Stimulated activated CD4-positive, alpha-beta T cell treated with anti-CD3 and anti-CD28 coated beads, TNF-alpha, amount 100 ng/mL, for 24 hours (primary cell): Measurements from ENCODE around the gene ZNF554.

Experiments
- DNase-seq, 3 experiments: peaks; one replicate each; pipeline ENCODE4 v3.0.0-alpha.2; 2020; ENCODE audit warnings: low read depth in 3 of 3

Gene ZNF554

DNA sequence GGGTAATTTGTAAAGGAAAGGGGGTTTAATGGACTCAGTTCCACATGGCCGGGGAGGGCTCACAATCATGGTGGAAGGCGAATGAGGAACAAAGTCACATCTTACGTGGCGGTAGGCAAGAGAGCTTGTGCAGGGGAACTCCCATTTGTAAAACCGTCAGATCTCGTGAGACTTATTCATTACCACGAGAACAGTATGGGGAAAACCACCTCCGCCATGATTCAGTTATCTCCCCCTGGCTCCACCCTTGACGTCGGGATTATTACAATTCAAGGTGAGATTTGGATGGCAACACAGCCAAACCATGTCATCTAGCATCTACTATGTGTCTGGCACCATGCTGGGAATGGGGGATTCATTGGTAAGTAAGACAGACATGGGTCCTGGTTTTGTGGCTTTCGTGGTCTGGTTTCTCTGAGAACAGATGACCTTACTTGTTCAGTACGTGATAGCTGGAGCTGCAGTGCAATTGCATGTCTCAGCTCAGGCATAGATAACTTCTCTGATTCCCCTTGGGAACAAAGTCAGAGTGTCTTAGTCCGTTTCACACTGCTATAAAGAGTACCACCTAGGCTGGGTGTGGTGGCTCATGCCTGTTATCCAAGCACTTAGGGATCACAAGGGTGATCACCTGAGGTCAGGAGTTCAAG, 8.3 kb downstream of the ZNF554 start:
- DNase-seq: no peak

DNA sequence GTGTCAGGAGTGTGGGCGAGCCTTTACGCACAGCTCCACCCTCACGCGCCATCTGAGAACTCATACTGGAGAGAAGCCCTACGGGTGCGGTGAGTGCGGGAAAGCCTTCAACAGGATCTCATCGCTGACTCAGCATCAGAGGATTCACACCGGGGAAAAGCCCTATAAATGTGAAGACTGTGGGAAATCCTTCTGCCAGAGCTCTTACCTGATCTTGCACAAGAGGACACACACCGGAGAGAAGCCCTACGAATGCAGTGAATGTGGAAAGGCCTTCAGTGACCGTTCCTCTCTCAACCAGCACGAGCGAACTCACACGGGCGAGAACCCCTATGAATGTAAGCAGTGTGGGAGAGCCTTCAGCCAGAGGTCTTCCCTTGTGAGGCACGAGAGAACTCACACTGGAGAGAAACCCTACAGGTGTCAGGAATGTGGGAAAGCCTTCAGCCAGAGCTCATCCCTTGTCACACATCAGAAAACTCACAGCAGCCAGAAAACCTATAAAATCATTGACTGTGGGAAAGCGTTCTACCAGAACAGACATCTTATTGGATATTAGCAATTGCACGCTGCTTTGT, 14.7 kb downstream of the ZNF554 start:
- DNase-seq: no peak

DNA sequence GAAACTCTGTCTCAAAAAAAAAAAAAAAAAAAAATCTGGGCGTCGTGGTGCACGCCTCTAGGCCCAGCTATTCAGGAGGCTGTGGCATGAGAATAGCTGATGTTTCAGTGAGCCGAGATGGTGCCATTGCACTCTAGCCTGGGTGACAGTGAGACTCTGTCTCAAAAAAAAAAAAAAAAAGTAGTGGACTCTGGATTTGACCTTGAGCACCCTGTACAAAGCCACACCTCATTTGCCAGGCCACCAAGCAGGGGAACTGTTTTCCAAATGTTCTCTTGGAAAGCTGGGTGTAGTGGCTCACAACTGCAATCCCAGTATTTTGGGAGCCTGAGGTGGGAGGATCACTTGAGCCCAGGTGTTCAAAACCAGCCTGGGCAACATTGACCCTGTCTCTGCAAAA, 17.8 kb downstream of the ZNF554 start:
- no peak for DNase-seq

DNA sequence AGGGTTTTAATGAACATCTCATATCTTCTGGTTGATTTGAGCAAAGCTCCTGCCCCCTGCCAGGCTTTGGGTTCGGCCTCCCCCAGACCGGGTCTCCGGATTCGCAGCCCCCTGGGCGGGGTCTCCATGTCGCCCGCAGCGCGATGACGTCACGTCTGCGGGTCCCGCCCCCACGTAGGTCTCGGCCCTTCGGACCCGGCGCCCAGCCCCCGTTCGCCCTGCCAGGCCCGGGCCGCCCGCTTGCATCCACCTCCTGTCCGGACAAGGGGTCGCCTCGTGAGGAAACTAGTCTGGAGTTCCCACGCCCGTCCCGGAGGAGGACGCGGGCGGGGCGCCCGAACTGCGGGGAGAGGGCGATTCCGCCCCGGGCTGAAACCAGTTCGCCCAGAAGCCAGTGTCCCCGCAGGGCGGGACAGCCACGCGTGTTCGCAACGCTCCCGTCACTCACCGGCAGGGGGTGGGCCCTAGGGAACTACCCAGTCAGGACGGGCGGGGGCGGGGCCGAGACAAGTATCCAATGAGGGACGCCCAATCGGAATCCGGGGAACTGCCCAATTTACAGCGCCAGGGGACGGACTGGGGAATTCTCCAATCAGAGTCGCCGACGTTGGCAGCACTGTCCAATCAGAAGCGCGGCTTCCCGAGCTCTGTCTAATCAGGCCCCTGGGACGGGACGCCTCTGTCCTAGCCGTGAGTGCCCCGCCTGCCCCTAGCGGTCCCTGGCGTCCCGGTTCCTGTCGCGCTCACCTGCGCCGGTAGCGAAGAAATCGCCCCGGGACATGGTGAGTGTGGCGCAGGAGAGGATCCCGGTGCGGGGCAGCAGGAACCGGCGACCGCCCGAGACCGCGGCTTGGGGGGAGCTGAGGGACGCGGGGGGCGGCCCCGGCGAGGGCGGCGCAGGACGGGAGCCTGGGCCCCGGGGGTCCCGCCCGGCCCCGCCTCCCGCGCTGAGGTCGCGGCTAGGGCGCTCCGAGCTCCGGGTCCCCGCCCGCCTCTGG, 21.4 kb downstream of the ZNF554 start, which contains the start of gene ZNF555:
Gene ZNF555 (plus strand): TSS at position 682 of the 998 bp plus-strand sequence. CDS start 98 bp downstream, at position 780.
- peak; percentile 95 to 98 (median 97) for DNase-seq

- DNase-seq: no peak
Measured at GRCh38 chr19:2841855-2842574, 22.3 kb downstream of the ZNF554 start.

DNA sequence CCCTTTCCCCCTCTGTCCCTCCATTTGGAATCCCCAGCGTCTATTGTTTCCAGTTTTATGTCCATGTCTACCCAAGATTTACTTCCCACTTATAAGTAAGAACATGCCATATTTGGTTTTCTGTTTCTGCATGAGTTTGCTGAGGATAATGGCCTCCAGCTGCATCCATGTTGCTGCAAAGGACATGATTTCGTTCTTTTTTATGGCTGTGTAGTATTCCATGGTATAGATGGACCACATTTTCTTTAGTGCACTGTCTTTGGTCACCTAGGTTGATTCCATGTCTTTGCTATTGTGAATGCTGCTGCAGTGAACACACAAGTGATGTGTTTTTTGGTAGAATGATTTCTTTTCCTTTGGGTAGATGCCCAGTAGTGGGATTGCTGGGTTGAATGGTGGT, 25.4 kb downstream of the ZNF554 start:
- no peak for DNase-seq

DNA sequence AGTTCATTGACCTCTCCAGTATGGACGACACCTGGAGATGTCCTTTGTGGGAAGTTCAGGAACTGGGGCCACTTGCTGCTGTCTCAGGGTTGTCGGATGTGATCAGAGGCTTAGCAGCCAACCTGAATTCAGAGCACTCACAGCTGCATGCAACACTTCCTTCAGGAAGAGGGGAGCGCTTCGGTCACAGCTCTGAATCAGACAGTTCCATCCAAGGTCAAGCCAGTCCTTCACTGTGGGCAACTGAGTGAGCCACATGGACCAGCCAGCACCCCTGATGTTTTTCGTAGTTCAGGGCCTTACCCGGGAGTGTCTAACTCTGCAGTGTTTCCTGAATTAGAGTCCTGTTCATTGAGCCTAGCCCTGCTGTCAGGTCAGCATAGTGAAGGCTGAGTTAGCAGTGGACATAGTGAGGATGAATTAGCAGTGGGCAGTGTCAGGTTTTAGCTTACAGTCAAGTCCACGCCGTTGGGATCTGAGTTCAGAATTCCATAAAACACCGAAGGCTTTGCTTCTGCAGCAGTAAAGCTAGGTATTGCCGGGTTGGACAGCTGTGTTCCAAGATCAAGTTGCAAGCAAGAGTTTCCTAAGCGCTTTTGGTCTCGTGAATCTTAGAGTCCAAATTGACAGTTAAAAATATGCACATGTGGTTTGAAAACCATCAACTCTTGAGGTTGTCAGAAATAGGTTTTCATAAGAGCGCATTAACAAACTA, 26.7 kb downstream of the ZNF554 start:
- DNase-seq: no peak

GRCh38 chr19:2847507-2847906, 27.8 kb downstream of the ZNF554 start:
- DNase-seq: no peak

- DNase-seq: no peak
Measured at GRCh38 chr19:2848616-2849015, 28.9 kb downstream of the ZNF554 start.

DNA sequence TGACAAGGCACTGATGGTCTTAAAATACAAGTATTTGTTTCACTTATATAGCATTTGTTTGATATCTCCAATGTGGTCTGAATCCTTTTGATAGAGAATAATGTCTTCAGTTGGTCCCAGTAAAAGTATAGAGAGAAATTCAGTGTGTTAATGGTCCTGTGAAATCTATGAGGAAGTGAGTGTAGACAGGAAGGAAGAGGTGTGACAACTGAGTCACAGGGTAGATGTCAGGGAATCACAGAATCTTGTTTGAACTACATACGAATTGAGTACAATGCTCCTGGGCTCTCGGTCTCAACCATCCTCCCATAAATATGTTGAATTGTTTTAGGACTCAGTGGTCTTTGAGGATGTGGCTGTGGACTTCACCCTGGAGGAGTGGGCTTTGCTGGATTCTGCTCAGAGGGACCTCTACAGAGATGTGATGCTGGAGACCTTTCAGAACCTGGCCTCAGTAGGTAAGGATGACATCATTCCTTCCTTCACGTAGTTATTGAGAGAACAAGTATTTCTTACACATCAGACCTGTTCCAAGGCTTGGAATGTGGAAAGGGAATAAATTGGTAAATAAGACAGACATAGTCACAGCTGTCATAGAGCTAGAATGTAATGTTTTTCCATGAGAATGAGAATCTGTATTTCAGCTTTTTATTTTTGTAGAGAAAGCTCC, 30.7 kb downstream of the ZNF554 start:
- no peak for DNase-seq

DNA sequence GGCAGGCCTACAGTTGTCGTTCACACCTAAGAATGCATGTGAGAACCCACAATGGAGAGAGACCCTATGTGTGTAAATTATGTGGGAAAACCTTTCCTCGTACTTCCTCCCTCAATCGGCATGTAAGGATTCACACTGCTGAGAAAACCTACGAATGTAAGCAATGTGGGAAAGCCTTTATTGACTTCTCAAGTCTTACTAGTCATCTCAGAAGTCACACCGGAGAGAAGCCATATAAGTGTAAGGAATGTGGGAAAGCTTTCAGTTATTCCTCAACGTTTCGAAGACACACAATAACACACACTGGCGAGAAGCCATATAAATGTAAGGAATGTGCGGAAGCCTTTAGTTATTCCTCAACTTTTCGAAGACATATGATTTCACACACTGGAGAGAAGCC, 32.9 kb downstream of the ZNF554 start:
- no peak for DNase-seq

DNA sequence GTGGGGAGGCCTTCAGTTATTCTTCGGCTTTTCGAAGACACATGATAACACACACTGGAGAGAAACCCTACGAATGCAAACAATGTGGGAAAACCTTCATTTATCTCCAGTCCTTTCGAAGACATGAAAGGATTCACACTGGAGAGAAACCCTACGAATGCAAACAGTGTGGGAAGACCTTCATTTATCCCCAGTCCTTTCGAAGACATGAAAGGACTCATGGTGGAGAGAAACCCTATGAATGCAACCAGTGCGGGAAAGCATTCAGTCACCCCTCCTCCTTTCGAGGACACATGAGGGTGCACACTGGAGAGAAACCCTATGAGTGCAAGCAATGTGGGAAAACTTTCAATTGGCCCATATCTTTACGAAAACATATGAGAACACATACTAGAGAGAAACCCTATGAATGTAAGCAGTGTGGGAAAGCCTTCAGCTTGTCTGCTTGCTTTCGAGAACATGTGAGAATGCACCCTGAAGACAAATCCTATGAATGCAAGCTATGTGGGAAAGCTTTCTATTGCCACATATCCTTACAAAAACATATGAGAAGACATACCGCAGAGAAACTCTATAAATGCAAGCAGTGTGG, 33.4 kb downstream of the ZNF554 start:
- DNase-seq: no peak

GRCh38 chr19:2854849-2855248, 35.2 kb downstream of the ZNF554 start:
- DNase-seq: no peak

DNA sequence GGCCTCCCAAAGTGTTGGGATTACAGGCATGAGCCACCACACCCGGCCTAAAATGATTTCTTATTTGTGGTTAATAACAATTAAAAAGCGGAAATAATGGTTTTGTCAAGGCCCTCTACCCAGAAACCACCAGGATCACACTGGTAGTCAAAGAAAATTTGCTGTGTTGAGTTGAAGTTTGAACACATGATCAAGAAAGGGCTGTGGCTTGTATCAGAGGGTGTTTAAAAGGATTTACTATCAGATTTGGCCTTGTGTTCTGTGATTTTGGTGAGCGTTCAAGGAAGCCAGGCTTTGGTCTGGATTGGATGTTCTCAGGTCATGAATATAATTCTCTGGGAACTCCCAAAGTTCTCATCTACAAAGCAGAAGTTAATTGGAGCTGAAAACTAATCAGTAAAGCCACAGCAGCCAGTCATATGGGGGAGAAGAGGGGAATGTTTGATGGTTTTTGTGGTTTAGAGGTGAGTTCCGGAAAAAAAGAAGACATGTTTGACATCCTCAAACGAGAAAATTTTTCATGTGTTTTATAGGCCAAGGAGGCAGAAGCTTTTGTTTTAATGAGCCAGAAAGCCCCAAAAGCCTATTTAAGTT, 36.9 kb downstream of the ZNF554 start:
- DNase-seq: no peak

DNA sequence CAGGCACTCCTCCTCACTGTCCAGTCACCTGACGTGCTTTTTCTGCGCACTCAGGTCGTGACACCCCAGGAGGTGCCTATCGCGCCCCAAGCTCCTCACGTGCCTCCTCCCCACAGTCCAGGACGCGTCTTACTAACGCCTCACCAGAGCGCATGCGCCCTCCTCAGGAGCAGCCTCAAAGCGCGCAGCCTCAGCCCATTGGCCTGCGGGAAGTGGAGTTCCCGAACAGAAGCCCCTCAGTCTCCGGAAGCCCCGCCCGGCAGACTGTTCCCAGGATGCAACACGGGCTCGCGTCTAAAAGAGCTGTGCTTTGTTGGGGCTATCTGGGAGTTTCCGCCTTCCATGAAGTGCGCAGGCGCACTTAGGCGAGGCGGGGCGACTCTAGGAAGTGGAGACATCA, 39.2 kb downstream of the ZNF554 start:
- no peak for DNase-seq

GRCh38 chr19:2863816-2864215, 44.1 kb downstream of the ZNF554 start:
- no peak for DNase-seq

- DNase-seq: no peak
Measured at GRCh38 chr19:2865334-2866100, 45.8 kb downstream of the ZNF554 start.

GRCh38 chr19:2866495-2867024, 46.9 kb downstream of the ZNF554 start:
- DNase-seq: no peak
